Caco-2 (cell line): Measurements from ENCODE around the gene CDC34. TPM values are rescaled to one million over a fixed set of nuclear protein-coding genes. Genes with fewer than 3 reads are reported as not detected.

Source experiments
- BruUV-seq: library from RNA; stranded (reverse); fragments of 400-500 nt; replicated peaks from 2 replicates; lab custom pipeline; 2021; lab: Mats Ljungman, UMichigan
- CTCF ChIA-PET: fragments of 300-600 bp; sonication (Branson Sonifier 250); formaldehyde crosslinking; loops from one replicate; lab custom pipeline; 2022; ENCODE audit warnings: antibody characterized with exemption; lab: Charles Lee
- POLR2A ChIA-PET: fragments of 300-600 bp; sonication (Branson Sonifier 250); formaldehyde crosslinking; loops from one replicate; lab custom pipeline; 2022; ENCODE audit warnings: antibody characterized with exemption; lab: Charles Lee
- DNase-seq, 2 experiments: peaks; one replicate each; pipeline versions ENCODE4 v3.0.0 to v3.0.0-alpha.2; 2020 to 2022
- H3K27me3 ChIP-seq: replicated peaks from 2 replicates; pipeline ENCODE4 v1.6.0; 2011; ENCODE audit warnings: low read length; ENCODE audit not compliant: control insufficient read depth, insufficient read depth
- H3K36me3 ChIP-seq: 2 replicates; pipeline ENCODE4 v1.5.1; 2011; ENCODE audit warnings: low read length; ENCODE audit not compliant: control insufficient read depth, insufficient read depth
- H3K4me1 ChIP-seq: fragments of 250-450 bp; sonication (Bioruptor Pico); 2 replicates; pipeline ENCODE4 v1.5.1; 2020; ENCODE audit warnings: mild to moderate bottlenecking
- H3K4me3 ChIP-seq: 2 replicates; pipeline ENCODE4 v1.5.1; 2011; ENCODE audit warnings: low read depth, mild to moderate bottlenecking, control low read depth, low read length
- H3K9me3 ChIP-seq: fragments of 250-450 bp; sonication (Bioruptor Pico); 2 replicates; pipeline ENCODE4 v1.5.1; 2020; ENCODE audit warnings: mild to moderate bottlenecking, moderate library complexity
- H3K27ac Mint-ChIP-seq: one replicate; pipeline ENCODE4 v1.8.0; 2022; ENCODE audit warnings: mixed read lengths; ENCODE audit not compliant: unreplicated experiment
- H3K27me3 Mint-ChIP-seq: one replicate; pipeline ENCODE4 v1.8.0; 2022; ENCODE audit warnings: mixed read lengths; ENCODE audit not compliant: insufficient read depth, unreplicated experiment
- H3K36me3 Mint-ChIP-seq: one replicate; pipeline ENCODE4 v1.8.0; 2022; ENCODE audit warnings: mild to moderate bottlenecking, mixed read lengths; ENCODE audit not compliant: insufficient read depth, unreplicated experiment
- H3K4me1 Mint-ChIP-seq: one replicate; pipeline ENCODE4 v1.8.0; 2022; ENCODE audit warnings: low read depth, mixed read lengths; ENCODE audit not compliant: unreplicated experiment
- H3K4me3 Mint-ChIP-seq: one replicate; pipeline ENCODE4 v1.8.0; 2022; ENCODE audit warnings: mild to moderate bottlenecking, moderate library complexity, mixed read lengths; ENCODE audit not compliant: unreplicated experiment
- H3K9me3 Mint-ChIP-seq: one replicate; pipeline ENCODE4 v1.8.0; 2022; ENCODE audit warnings: mixed read lengths; ENCODE audit not compliant: unreplicated experiment
- intact Hi-C: fragments of 100-400 bp; cut with micrococcal nuclease; formaldehyde crosslinking; loops from one replicate; pipeline ENCODE4 v1.10.0; 2022; ENCODE audit not compliant: unreplicated experiment
- total RNA-seq: library from RNA; stranded (reverse); gene quantifications from 2 replicates; pipeline ENCODE4 v1.2.3, GENCODE V29; 2022
- TF ChIP-seq, protein P1 (sequence below), 2 experiments: fragments of 200-600 bp in 1 of 2; IDR thresholded peaks; 1 replicate in 1 of 2; 2 replicates in 1 of 2; pipeline versions ENCODE4 v1.5.1 to v1.8.0; 2011 to 2022; ENCODE audit warnings: antibody characterized with exemption in 1 of 2, control low read depth in 1 of 2, inconsistent platforms in 1 of 2, low read depth in 1 of 2, low read length in 1 of 2, mild to moderate bottlenecking in 1 of 2, moderate library complexity in 1 of 2; ENCODE audit not compliant: insufficient read depth in 1 of 2, severe bottlenecking in 1 of 2, unreplicated experiment in 1 of 2

The CDC34 gene
- total RNA-seq, 1 experiment from 2014 or later, result 129 TPM

GRCh38 chr19:579842-580155 is 48.2 kb downstream of the CDC34 start:
- Mint-ChIP-seq H3K36me3 (peaks cover 56% of the 10 kb centered on the region), H3K4me1 (peaks cover 2% of the 10 kb centered on the region), H3K27ac (no peak overlapping the region), H3K27me3 (no peaks in the 10 kb centered on the region), H3K9me3 (no peaks in the 10 kb centered on the region), H3K4me3 (no peak overlapping the region)
- TF ChIP-seq, protein P1, sequence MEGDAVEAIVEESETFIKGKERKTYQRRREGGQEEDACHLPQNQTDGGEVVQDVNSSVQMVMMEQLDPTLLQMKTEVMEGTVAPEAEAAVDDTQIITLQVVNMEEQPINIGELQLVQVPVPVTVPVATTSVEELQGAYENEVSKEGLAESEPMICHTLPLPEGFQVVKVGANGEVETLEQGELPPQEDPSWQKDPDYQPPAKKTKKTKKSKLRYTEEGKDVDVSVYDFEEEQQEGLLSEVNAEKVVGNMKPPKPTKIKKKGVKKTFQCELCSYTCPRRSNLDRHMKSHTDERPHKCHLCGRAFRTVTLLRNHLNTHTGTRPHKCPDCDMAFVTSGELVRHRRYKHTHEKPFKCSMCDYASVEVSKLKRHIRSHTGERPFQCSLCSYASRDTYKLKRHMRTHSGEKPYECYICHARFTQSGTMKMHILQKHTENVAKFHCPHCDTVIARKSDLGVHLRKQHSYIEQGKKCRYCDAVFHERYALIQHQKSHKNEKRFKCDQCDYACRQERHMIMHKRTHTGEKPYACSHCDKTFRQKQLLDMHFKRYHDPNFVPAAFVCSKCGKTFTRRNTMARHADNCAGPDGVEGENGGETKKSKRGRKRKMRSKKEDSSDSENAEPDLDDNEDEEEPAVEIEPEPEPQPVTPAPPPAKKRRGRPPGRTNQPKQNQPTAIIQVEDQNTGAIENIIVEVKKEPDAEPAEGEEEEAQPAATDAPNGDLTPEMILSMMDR (IDR thresholded peaks at IDR 0.05; ENCODE audit: insufficient read depth in 1 of 2, low read depth in 1 of 2, low read length in 1 of 2, severe bottlenecking in 1 of 2, unreplicated experiment in 1 of 2), result no peak
- no peak for DNase-seq
- intact Hi-C loops, result no loop called here
- Histone ChIP-seq H3K36me3 (no peaks in the 10 kb centered on the region; the same call in 1 of the 2 replicates), H3K4me3 (no peak overlapping the region), H3K27me3 (no peaks in the 10 kb centered on the region), H3K9me3 (no peaks in the 10 kb centered on the region), H3K4me1 (peaks cover 3% of the 10 kb centered on the region; the same call in 1 of the 2 replicates)
- no TSS peak for BruUV-seq
- ChIA-PET CTCF (no interaction called here), POLR2A (no interaction called here)

- CTCF ChIA-PET, result no interaction called here
- Histone ChIP-seq H3K4me3 (no peak overlapping the region), H3K27me3 (no peaks in the 10 kb centered on the region), H3K36me3 (no peaks in the 10 kb centered on the region), H3K9me3 (no peaks in the 10 kb centered on the region), H3K4me1 (no peaks in the 10 kb centered on the region)
- no peak overlapping the region for H3K4me3 Mint-ChIP-seq
- intact Hi-C loops, result no loop called here
- TF ChIP-seq, protein P1 (IDR thresholded peaks at IDR 0.05; ENCODE audit: insufficient read depth in 1 of 2, low read depth in 1 of 2, low read length in 1 of 2, severe bottlenecking in 1 of 2, unreplicated experiment in 1 of 2), result no peak
- BruUV-seq, result no TSS peak
- H3K27ac Mint-ChIP-seq, result no peak overlapping the region
- POLR2A ChIA-PET, result no interaction called here
- H3K27me3 Mint-ChIP-seq, result no peaks in the 10 kb centered on the region
- H3K4me1 Mint-ChIP-seq, result no peaks in the 10 kb centered on the region
- H3K36me3 Mint-ChIP-seq, result peaks cover 57% of the 10 kb centered on the region
- DNase-seq, result no peak
- H3K9me3 Mint-ChIP-seq, result no peaks in the 10 kb centered on the region
Measured at GRCh38 chr19:580274-580835, 48.8 kb downstream of the CDC34 start.

DNA sequence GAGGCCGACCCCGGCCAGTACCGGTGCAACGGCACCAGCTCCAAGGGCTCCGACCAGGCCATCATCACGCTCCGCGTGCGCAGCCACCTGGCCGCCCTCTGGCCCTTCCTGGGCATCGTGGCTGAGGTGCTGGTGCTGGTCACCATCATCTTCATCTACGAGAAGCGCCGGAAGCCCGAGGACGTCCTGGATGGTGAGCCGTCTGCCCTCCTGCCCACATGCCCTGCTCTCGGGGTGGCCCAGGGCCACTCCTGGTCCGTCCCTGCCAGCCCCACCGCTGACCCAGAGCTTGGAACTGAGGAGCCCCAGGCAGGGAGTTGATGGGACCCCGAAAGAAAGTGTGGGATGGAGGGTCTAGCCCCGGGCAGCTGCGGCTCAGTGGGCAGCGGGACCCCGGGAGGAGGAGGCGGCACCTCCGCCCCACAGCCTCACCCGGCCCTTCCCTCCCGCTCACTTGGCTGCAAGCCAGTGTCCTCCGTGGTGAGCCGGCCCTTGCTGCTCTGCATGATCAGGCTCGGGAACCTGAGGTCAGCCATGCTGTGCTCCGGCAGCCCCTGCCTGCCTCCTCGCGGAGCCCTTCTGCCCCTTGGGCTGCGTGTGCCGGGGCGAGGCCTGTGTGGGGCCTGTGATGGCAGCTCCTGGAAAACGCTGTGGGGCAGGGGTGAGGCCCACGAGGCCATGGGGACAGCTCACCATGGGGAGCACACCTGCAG is 50.0 kb downstream of the CDC34 start:
- TF ChIP-seq, protein P1 (IDR thresholded peaks at IDR 0.05; ENCODE audit: insufficient read depth in 1 of 2, low read depth in 1 of 2, low read length in 1 of 2, severe bottlenecking in 1 of 2, unreplicated experiment in 1 of 2), result no peak
- H3K4me1 Mint-ChIP-seq, result no peaks in the 10 kb centered on the region
- H3K27ac Mint-ChIP-seq, result no peak overlapping the region
- no peak overlapping the region for H3K4me3 ChIP-seq
- no peaks in the 10 kb centered on the region for H3K27me3 Mint-ChIP-seq
- H3K4me3 Mint-ChIP-seq, result no peak overlapping the region
- H3K36me3 ChIP-seq, result no peaks in the 10 kb centered on the region
- H3K9me3 ChIP-seq, result no peaks in the 10 kb centered on the region
- H3K36me3 Mint-ChIP-seq, result peaks cover 60% of the 10 kb centered on the region
- CTCF ChIA-PET, result no interaction called here
- intact Hi-C loops, result no loop called here
- H3K27me3 ChIP-seq, result no peaks in the 10 kb centered on the region
- BruUV-seq, result no TSS peak
- no peak for DNase-seq
- H3K9me3 Mint-ChIP-seq, result no peaks in the 10 kb centered on the region
- POLR2A ChIA-PET, result no interaction called here
- H3K4me1 ChIP-seq, result no peaks in the 10 kb centered on the region
